Measurements from ENCODE around the gene MRI1. TPM values are rescaled to one million over a fixed set of nuclear protein-coding genes. Genes with fewer than 3 reads are reported as not detected.

Gene MRI1
- polyA plus RNA-seq, 3 donors, result 3.8 to 48.9 (median 4.4) TPM

DNA sequence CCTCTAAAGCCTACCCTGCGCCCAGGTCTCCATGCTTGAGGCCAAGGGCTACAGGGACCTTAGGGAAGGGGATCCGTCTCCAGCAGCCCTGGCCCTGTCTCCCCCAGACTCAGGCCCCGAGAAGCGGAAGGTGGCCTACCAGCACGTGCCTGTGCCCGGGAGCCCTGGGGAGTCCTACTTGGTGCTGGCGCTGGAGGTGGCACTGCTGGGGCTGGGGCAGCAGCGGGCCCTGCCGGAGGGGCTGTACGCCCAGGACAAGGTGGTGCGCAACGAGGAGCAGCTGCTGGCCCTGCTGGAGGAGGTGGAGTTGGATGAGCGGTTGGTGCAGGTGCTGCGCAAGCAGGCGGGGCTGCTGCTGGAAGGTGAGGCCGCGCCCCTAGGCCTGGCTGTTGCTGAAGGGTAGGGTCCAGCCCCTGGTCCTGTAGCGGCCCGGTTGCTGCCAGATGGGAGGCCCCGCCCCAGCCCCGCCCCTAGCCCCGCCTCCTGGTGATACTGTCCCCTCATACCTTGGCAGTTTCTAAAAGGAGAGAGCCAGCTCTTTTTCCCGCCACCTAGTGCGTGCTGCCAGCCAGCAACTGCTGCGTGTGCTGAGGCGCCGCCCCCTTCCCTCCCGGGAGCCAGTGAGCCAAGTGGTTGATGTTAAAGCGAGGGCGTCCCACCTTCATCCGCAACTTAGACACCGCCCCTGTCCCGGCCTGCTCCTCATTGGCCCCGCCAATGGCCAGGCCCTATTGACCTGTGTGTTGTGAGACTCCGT is 53.5 kb downstream of the MRI1 start:
- Histone ChIP-seq H3K36me3 (replicated peaks in 1 of 2; ENCODE audit: control insufficient read depth in 1 of 2, insufficient read depth in 2 of 2, low read length in 2 of 2) (peaks cover 0 to 12% of the 10 kb centered on the region in 2 donors), H2AFZ (ENCODE audit: insufficient read depth, low read depth, low read length, poor library complexity, severe bottlenecking) (peak overlapping the region; percentile 67), H3K9ac (ENCODE audit: insufficient read depth, low read length, poor library complexity, severe bottlenecking) (peak overlapping the region; percentile 27), H3K27me3 (ENCODE audit: control insufficient read depth in 2 of 2, insufficient read depth in 2 of 2, low read length in 2 of 2) (no peaks in the 10 kb centered on the region), H3K79me2 (ENCODE audit: insufficient read depth, low read length) (no peaks in the 10 kb centered on the region), H3K4me2 (replicated peaks; ENCODE audit: extremely low read depth, low read length, poor library complexity, severe bottlenecking) (peak overlapping the region; percentile 72), H3K4me3 (replicated peaks in 1 of 3; ENCODE audit: low read depth in 2 of 3, low read length in 3 of 3) (peak overlapping the region in 1 of 3 experiments; percentile 64), H4K20me1 (ENCODE audit: insufficient read depth, low read length) (no peaks in the 10 kb centered on the region), H3K4me1 (ENCODE audit: control insufficient read depth in 1 of 2, insufficient read depth in 2 of 2, low read length in 2 of 2) (peaks cover 9 to 29% of the 10 kb centered on the region in 2 donors), H3K9me3 (replicated peaks in 1 of 2; ENCODE audit: control insufficient read depth in 1 of 2, insufficient read depth in 1 of 2, low read length in 2 of 2) (no peaks in the 10 kb centered on the region), H3K27ac (ENCODE audit: low read depth in 1 of 2, low read length in 2 of 2) (no peak overlapping the region)
- Mint-ChIP-seq H3K27ac (peak overlapping the region in 1 of 7 donors; percentile 23), H3K4me3 (peak overlapping the region; percentile 51 to 66), H3K36me3 (peaks cover 12 to 43% of the 10 kb centered on the region in 2 donors), H3K9me3 (peaks cover 0 to 3% (median 0%) of the 10 kb centered on the region in 7 donors), H3K27me3 (ENCODE audit: low read depth in 3 of 3) (peaks cover 0 to 1% (median 0%) of the 10 kb centered on the region in 3 donors), H3K4me1 (peaks cover 31% of the 10 kb centered on the region)
- intact Hi-C loops (cut with micrococcal nuclease), result no loop called here
- TF ChIP-seq, protein P1, sequence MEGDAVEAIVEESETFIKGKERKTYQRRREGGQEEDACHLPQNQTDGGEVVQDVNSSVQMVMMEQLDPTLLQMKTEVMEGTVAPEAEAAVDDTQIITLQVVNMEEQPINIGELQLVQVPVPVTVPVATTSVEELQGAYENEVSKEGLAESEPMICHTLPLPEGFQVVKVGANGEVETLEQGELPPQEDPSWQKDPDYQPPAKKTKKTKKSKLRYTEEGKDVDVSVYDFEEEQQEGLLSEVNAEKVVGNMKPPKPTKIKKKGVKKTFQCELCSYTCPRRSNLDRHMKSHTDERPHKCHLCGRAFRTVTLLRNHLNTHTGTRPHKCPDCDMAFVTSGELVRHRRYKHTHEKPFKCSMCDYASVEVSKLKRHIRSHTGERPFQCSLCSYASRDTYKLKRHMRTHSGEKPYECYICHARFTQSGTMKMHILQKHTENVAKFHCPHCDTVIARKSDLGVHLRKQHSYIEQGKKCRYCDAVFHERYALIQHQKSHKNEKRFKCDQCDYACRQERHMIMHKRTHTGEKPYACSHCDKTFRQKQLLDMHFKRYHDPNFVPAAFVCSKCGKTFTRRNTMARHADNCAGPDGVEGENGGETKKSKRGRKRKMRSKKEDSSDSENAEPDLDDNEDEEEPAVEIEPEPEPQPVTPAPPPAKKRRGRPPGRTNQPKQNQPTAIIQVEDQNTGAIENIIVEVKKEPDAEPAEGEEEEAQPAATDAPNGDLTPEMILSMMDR (IDR thresholded peaks at IDR 0.05), result no peak
- DNase-seq, result no peak
- 88% methylated on average over 27 of the region's 35 CpGs for WGBS (ENCODE audit: insufficient coverage)

DNA sequence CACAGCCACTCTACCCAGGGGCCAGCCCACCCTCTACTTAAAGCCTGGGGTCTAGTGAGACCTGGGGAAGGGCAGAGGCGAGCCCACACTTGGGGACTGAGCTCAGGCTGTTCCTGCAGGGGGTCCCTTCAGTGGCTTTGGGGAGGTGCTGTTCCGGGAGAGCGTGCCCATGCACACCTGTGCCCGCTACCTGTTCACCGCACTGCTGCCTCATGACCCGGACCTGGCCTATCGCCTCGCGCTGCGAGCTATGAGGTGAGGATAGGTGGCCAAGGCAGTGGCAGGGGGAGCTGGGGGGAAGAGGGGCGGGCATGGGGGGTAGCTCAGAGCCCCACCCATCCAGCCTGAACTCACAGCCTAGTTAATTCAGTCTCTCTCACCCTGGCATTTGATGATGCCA is 54.9 kb downstream of the MRI1 start:
- Histone ChIP-seq H3K4me3 (replicated peaks in 1 of 3; ENCODE audit: low read depth in 2 of 3, low read length in 3 of 3) (no peak overlapping the region), H3K4me1 (ENCODE audit: control insufficient read depth in 1 of 2, insufficient read depth in 2 of 2, low read length in 2 of 2) (peaks cover 6 to 24% of the 10 kb centered on the region in 2 donors), H3K27ac (ENCODE audit: low read depth in 1 of 2, low read length in 2 of 2) (no peak overlapping the region), H3K36me3 (replicated peaks in 1 of 2; ENCODE audit: control insufficient read depth in 1 of 2, insufficient read depth in 2 of 2, low read length in 2 of 2) (peaks cover 0 to 13% of the 10 kb centered on the region in 2 donors), H3K9me3 (replicated peaks in 1 of 2; ENCODE audit: control insufficient read depth in 1 of 2, insufficient read depth in 1 of 2, low read length in 2 of 2) (no peaks in the 10 kb centered on the region), H3K79me2 (ENCODE audit: insufficient read depth, low read length) (no peaks in the 10 kb centered on the region), H2AFZ (ENCODE audit: insufficient read depth, low read depth, low read length, poor library complexity, severe bottlenecking) (no peak overlapping the region), H3K9ac (ENCODE audit: insufficient read depth, low read length, poor library complexity, severe bottlenecking) (no peak overlapping the region), H3K4me2 (replicated peaks; ENCODE audit: extremely low read depth, low read length, poor library complexity, severe bottlenecking) (no peak overlapping the region), H4K20me1 (ENCODE audit: insufficient read depth, low read length) (no peaks in the 10 kb centered on the region), H3K27me3 (ENCODE audit: control insufficient read depth in 2 of 2, insufficient read depth in 2 of 2, low read length in 2 of 2) (no peaks in the 10 kb centered on the region)
- Mint-ChIP-seq H3K27ac (no peak overlapping the region), H3K36me3 (peaks cover 11 to 49% of the 10 kb centered on the region in 2 donors), H3K27me3 (ENCODE audit: low read depth in 3 of 3) (peaks cover 0 to 2% (median 1%) of the 10 kb centered on the region in 3 donors), H3K4me3 (no peak overlapping the region), H3K4me1 (peaks cover 22% of the 10 kb centered on the region), H3K9me3 (peaks cover 0 to 2% (median 0%) of the 10 kb centered on the region in 7 donors)
- WGBS (ENCODE audit: insufficient coverage), result no CpG with 5 or more reads among the region's 11 CpGs
- TF ChIP-seq, protein P1 (IDR thresholded peaks at IDR 0.05), result no peak
- intact Hi-C loops (cut with micrococcal nuclease), result no loop called here
- DNase-seq, result no peak
